ENCODE measurements around the gene IQSEC3.
"Not testable (repeated sequence)": the region's sequence is repeated elsewhere in the genome, so short reads cannot be mapped to it uniquely, and the experiment has no call there.

IQSEC3 gene

GRCh38 chr12:53735-54730 is 12.5 kb upstream of the IQSEC3 start:
- DNase-seq: no peak

DNA sequence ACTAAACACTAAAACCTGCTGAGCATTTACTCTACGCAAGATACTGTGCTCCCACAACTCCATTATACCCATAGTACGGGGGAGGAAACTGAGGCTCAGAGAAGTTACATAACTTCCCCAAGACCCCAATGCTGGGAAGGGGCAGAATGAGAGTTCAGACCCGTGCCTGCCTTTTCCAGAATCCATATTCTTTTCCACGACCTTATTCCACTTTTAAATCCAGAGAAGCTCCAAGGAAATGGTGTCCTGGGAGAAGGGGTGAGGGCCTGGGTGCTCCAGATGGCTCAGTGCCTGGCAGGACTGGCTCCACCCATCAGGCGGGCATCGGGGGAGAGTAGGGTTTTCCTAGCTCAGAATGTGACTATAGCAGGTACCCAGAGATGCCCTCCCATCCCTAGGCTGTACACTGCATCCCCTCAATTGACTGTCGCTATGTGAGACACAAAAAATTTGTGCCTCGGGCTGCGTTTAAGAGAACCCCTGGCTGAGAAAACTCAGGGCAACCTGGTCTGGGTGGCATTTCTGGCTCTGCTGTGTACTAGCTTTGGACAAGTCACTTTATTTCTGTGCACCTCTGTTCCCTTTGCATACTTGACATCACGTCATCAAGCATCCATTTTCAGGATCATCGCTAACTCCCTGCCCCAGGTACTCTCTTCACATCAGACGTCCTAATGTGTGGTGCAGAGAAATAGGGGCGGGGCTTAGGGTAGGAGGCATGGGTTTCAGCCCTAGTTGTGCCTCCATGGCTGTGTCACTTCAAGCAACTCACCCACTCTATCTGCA is 11.6 kb upstream of the IQSEC3 start:
- DNase-seq: no peak

DNA sequence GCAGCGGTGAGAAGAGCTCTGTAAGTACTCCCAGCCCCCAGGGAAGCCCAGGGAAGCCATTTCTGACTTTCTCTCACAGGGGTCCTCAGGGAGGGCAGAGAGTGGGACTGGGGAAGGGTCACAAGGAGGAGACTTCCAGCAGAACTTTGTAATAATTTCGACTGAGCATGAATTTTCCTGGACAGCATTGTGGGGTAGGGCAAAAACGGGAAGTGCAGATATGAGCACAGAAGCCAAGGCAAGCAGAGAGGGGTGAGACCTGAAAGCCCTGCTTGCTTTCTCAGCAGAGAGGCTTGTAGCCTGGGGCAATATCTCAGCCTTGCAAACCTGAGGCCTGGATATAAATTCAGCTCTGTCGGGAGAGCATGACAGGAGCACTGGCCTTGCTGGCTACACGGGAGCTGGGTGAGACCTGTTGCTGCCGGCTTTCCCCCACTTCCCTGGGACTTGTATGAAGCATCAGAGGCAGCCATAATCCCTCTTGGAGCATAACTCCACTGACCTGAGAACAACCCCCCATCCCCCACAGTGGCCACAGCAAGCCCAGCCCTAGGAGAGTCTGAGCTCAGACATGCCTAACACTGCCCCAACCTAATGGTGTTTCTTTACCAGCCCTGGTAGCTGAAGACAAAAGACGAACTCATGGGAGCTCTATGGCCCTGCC is 9.8 kb upstream of the IQSEC3 start:
- DNase-seq: no peak

GRCh38 chr12:57539-57938 is 9.0 kb upstream of the IQSEC3 start:
- no peak for DNase-seq

GRCh38 chr12:58832-59231 is 7.7 kb upstream of the IQSEC3 start:
- no peak for DNase-seq

DNA sequence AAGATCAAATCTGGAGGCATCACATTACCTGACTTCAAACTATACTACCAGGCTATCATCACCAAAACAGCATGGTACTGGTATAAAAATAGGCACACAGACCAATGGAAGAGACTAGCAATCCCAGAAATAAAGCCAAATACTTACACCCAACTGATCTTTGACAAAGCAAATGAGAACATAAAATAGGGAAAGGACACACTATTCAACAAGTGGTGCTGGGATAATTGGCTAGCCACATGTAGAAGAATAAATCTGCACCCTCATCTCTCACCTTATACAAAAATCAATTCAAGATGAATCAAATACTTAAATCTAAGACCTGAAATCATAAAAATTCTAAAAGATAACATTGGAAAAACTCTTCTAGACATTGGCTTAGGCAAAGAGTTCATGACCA is 4.7 kb upstream of the IQSEC3 start:
- DNase-seq: not testable (repeated sequence)

GRCh38 chr12:65491-66063 is 990 bp upstream of the IQSEC3 start:
- not testable (repeated sequence) for DNase-seq

DNA sequence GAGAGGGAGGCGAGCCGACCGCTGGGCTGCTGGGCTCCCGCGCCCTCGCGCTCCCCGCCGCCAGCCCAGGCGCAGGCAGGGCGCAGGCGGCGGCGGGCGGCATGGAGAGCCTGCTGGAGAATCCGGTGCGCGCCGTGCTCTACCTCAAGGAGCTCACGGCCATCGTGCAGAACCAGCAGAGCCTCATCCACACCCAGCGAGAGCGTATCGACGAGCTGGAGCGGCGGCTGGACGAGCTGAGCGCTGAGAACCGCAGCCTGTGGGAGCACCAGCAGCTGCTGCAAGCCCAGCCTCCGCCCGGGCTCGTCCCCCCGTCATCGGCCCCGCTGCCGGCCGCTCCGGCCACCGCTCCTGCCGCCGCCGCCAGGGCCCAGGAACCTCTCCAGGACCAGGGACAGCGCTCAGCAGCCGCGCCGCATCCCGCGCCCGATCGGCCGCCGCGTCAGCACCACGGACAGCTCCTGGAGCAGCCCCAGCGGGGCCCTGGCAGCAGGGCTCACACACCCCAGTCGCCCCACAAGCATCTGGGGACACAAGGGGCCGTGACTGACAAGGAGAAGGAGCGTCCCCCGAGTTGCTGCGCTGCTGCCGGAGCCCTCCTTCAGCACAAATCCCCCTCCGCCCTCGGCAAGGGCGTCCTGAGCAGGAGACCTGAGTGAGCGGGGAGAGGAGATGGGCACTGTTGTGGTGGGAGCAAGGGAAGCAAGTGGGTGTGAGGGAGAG is 376 bp downstream of the IQSEC3 start:
- DNase-seq: peak; percentile 88

- DNase-seq: not testable (repeated sequence)
Measured at GRCh38 chr12:69677-70076, 3.1 kb downstream of the IQSEC3 start.

- DNase-seq: not testable (repeated sequence)
Measured at GRCh38 chr12:70541-70940, 4.0 kb downstream of the IQSEC3 start.

DNA sequence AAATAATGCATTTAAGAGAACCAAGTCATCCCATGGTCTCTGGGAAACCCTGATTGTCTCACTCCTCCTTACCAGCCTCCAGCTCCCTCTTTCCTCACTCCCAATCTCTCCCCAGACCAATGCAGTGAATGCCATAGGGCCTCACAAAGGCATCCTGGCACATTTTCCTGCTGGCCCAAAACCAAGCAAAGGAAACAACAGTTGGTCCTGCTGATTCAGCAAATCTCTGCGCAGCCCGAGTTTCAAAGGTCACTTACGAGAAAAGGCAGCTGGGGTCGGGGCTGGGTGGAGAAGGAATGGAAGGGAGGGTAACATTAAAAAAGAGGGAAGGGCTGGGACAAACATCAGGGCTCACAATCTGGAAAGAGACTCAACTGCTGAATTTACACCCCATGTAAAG is 5.5 kb downstream of the IQSEC3 start:
- DNase-seq: not testable (repeated sequence)

DNA sequence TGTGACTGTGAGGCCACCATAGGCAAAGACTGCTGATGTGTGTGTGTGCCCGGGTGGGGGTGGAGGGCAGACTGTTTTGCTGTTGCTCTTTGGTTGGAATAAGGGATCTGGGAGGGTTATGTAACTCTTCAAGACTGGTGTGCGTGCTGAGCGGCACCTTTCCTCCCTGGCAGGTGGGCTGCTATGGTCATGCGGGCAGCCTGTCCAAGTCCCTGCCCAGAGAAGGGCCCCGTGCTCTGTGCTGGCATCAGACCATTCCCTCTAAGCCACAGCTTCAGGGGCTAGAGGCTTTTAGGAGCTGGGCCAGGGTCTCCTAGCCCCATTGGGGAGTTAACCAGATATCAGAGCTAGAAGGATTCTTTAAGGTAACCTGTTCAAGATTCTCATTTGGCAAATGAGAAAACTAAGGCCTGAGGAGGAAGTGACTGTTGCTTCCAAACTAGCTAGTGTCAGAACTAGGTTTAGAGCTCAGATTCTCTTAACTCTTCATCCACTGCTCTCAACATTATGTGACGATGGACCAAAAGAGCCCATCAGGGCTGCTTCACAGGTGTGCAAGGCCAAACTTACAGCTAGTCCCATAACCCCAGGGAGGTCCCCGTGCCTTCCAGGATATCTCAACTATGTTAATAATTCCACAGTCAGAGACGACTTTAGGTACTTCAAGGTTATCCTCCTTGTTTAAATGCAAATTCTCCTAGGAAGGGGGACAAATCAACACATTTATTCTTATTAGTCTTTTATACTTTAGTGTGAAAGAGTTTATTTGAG is 8.0 kb downstream of the IQSEC3 start:
- not testable (repeated sequence) for DNase-seq

GRCh38 chr12:75541-75940 is 9.0 kb downstream of the IQSEC3 start:
- DNase-seq: not testable (repeated sequence)

DNA sequence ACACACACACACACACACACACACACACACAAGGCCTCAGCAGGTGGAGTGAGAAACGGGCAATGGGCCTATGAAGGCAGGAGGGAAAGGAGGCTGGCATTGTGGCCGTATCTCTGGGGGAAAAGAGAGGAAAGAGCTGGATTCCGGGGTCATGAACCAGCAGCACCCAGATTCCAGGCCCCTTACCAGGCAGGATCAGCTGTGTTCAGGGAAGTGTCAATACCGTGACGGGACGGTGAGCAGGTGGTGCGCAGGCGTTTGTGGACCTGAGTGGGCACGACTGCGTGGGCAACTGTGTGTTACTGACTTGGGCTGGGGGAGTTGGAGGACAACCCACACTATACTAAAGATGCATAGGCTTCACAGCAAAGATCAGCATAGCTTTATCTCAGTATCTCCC is 9.5 kb downstream of the IQSEC3 start:
- DNase-seq: not testable (repeated sequence)

DNA sequence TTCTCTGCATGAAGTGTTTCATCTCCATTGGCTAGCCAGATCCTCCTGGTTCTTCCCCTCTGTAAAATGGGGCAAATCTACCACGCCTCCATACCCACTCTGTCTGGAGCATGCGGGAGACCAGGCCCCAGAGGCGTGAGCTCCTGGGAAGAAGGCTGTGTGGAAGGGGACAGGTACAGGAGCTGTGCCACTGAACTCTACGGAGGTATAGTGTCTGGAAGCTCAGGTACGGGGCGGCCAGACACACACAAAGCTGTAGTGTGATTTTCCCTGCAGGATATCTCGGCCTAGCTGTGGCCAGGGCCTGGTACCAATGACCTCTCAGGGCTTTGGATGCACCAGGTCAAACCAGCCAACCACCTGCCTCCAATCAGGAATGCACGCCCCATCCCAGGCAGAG is 10.0 kb downstream of the IQSEC3 start:
- DNase-seq: not testable (repeated sequence)

GRCh38 chr12:77101-77719 is 10.6 kb downstream of the IQSEC3 start:
- not testable (repeated sequence) for DNase-seq

- DNase-seq: not testable (repeated sequence)
Measured at GRCh38 chr12:77769-78383, 11.3 kb downstream of the IQSEC3 start.

DNA sequence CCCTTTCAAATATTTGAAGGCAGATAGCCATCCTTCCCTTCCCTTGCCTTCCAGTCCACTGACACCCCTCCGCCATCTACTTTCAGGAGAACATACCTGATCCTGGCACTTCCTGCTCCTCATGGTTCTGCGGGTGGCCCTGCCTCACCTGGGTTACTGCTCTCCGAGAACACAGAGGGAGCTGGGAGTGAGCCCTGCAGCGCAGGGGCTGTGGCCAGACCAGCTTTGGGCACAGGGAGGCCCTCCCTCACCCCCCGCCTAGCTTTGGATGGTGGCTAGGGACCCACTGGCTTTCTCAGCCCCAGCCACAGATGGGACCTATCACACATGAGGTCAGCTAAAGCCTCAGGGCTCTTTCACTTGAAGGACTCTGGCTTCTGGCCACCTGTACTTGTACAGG is 12.4 kb downstream of the IQSEC3 start:
- DNase-seq: no peak

DNA sequence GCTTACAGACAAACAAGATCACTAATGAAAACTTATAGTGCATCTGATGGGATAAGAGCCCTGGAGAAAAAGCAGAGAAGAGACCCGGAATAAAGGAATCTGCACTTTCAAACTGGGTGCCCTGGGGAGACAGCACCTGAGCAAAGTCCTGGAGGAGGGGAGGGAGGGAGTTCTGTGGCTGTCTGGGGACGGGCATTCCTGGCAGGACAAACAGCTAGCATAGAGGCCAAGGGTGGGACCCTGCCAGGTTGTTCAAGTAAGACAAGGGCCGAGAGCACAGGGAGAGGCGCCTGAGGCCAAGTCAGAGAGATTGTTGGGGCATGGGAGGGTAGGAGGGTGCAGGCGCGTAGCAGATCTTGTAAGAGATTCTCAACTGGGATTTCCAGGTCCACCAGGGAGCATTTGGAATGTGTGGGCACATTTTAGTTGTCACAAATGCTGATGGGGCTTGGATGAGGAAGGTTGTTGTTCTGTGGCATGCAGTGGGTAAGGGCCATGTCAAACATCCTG is 14.2 kb downstream of the IQSEC3 start:
- DNase-seq: no peak

DNA sequence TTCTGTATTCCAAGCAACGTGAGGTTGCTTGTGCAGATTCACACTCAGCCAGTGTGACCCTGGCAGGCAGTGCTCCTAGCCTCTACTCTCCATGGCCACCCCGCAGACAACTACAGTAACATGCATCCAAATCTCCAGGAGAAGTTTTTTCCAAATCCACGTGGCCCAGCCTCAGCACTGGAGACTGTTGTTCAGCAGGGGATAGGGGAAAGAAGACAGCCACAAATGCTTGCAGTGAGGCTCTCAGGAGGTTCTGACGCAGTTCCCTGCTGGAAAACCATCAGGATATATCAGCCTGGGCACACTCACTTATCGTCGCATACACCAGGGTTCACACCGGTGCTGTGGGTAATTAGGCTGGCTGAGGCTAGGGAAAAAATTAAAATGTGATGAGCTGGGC is 16.2 kb downstream of the IQSEC3 start:
- no peak for DNase-seq
